ENCODE results near the gene DYRK1A.

DYRK1A gene

DNA sequence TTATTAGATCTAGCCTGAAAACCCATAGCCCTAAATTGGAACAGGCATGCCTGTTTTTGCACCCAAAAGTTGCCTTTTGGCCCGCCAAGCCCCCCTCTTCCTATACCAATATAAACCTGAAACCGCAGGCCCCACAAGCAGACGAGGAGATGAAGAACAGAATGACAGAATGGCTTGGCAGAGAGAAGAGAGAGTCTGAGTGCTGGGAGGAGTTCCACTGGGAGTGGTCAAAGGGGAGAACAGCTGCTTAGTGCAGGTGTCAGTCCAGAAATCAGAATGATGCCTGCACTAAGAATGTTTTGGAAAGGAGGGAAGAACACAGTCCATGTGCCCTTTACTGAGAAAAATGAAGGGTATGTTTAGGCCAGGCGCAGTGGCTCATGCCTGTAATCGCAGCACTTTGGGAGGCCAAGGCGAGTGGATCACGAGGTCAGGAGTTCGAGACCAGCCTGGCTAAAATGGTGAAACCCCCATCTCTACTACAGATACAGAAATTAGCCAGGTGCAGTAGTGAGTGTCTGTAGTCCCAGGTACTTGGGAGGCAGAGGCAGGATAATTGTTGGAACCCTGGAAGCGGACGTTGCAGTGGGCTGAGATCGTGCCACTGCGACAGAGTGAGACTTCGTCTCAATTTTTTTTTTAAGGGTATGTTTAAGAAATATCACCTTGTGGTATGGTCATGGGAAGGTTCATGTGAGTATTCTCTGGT, 9.4 kb downstream of the DYRK1A start:
- no peak for DNase-seq (ENCODE audit: low read depth)
- H3K4me3 ChIP-seq (ENCODE audit: control insufficient read depth, low read depth, low read length): no peak overlapping the region

DNA sequence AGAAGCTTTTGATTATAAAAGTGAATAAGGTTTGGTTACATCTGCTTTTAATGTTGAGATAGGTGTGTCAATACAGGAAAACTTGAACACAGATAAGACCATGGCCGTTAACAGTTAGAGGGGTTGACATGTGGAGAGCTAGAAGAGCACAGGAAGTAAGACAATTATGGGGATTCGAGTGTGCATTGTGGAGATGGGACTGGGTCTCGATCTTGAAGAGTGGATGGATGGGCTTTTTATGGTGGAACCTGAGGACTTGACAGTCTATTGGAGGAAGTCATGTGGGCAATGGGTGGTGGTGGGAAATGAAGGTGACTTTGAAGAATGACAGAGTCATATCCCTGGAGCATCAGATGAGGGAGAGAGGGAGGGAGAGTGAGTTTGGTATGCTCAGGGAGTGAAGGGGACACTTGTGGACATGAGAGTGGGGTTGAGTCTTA, 12.1 kb downstream of the DYRK1A start:
- DNase-seq (ENCODE audit: low read depth): no peak
- no peak overlapping the region for H3K4me3 ChIP-seq (ENCODE audit: control insufficient read depth, low read depth, low read length)
- TF ChIP-seq, protein P1, sequence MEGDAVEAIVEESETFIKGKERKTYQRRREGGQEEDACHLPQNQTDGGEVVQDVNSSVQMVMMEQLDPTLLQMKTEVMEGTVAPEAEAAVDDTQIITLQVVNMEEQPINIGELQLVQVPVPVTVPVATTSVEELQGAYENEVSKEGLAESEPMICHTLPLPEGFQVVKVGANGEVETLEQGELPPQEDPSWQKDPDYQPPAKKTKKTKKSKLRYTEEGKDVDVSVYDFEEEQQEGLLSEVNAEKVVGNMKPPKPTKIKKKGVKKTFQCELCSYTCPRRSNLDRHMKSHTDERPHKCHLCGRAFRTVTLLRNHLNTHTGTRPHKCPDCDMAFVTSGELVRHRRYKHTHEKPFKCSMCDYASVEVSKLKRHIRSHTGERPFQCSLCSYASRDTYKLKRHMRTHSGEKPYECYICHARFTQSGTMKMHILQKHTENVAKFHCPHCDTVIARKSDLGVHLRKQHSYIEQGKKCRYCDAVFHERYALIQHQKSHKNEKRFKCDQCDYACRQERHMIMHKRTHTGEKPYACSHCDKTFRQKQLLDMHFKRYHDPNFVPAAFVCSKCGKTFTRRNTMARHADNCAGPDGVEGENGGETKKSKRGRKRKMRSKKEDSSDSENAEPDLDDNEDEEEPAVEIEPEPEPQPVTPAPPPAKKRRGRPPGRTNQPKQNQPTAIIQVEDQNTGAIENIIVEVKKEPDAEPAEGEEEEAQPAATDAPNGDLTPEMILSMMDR (IDR thresholded peaks at IDR 0.05; ENCODE audit: control insufficient read depth, insufficient read depth, low read depth, low read length, missing control alignments): no peak

More for the DNA sequence above, 9.4 kb downstream of the DYRK1A start:
- TF ChIP-seq, protein P1 (IDR thresholded peaks at IDR 0.05; ENCODE audit: control insufficient read depth, insufficient read depth, low read depth, low read length, missing control alignments): no peak

DNA sequence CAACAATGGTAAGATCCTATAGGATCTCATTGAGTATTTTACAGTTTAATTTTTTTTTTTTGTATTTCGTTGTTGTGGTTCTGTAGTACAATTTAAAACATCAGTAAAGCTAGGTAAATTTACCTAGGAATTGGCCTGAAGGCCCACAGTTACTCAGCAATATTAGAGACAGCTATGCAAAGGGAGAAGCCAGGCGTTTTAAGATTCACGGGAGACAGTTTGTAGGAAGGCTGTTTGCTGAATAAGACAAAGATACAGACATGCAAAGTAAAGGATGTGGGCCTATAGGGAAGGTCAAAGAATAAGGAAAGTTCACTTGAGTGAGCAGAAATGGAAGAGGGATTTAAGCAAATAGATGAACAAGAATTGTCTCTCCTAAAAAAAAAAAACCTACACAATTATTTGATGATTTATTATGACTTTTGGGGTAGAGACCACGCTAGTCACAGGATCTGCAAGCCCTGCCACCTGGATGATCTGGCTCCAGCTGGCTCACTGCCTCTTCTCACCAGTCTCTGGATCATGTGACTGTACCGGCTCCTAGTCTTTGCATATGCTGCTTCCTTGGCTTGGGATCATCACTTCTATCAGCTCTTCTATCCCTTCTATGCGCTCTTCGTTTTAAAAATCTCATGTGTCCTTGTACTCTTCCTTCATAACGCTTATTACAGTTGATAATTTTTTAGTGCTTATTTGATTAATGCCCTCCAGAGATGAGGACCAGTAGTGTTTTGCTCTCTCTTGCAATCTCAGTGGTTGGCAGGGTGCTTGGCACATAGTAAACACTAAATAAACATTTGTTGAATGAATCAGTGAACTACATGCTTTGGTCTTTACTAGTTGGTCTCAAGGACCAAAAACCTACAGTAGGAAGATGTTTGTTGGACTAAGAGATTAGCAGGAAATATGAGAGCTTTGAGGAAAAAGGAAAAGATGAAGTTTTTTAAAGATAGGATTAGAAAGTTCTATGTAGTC, 14.1 kb downstream of the DYRK1A start:
- no peak overlapping the region for H3K4me3 ChIP-seq (ENCODE audit: control insufficient read depth, low read depth, low read length)
- no peak for DNase-seq (ENCODE audit: low read depth)
- TF ChIP-seq, protein P1 (IDR thresholded peaks at IDR 0.05; ENCODE audit: control insufficient read depth, insufficient read depth, low read depth, low read length, missing control alignments): no peak

DNA sequence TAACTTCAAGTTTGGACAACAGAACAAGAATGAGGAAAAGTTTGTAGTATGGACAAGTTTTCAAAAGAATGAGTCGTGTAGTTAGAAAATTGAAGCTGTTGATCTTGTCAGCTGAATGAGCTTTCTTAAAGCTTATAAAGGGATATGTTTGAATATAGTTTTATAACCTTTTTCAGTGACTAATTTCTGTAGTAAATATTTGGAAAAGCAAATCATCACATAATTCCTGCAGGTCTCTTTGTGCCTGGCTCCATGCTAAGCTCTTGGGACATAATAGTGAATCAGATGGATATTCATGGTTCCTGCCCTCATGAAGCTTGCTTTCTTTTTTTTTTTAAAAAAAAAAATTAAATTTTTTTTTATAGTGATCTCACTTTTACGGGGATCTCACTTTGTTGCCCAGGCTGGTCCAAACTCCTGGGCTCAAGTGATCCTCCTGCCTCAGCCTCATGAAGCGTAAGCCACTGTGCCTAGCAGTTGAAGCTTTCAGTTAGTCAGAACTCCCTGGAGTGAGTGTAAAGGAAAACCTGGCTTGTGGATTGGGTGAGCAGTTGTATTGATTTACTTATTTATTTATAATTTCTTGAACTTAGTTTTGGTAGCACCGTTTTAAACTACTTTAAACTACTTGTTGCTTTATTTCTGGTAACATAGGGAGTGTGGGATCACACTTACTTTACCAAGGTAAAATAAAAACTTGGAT, 15.5 kb downstream of the DYRK1A start:
- no peak overlapping the region for H3K4me3 ChIP-seq (ENCODE audit: control insufficient read depth, low read depth, low read length)
- DNase-seq (ENCODE audit: low read depth): no peak
- TF ChIP-seq, protein P1 (IDR thresholded peaks at IDR 0.05; ENCODE audit: control insufficient read depth, insufficient read depth, low read depth, low read length, missing control alignments): no peak

DNA sequence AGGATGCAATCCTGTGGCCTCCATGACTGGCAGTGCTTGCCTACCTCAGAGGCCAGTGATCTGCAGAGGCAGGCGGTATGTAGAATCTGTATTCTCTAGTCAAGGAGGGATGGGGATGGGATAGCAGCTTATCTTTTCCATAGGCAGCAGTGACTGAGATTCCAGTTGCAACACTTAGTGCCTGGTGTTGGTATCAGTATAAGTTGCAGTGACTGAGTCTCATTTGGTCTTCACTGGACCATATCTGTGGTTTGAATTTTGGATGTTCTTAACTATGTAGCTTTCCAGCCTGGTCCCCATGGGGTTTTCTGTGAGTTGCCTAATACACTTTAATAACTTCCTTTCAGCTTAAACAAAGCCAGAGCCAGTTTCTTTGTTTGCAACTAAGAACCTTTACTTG, 16.5 kb downstream of the DYRK1A start:
- TF ChIP-seq, protein P1 (IDR thresholded peaks at IDR 0.05; ENCODE audit: control insufficient read depth, insufficient read depth, low read depth, low read length, missing control alignments): no peak
- DNase-seq (ENCODE audit: low read depth): no peak
- H3K4me3 ChIP-seq (ENCODE audit: control insufficient read depth, low read depth, low read length): no peak overlapping the region

DNA sequence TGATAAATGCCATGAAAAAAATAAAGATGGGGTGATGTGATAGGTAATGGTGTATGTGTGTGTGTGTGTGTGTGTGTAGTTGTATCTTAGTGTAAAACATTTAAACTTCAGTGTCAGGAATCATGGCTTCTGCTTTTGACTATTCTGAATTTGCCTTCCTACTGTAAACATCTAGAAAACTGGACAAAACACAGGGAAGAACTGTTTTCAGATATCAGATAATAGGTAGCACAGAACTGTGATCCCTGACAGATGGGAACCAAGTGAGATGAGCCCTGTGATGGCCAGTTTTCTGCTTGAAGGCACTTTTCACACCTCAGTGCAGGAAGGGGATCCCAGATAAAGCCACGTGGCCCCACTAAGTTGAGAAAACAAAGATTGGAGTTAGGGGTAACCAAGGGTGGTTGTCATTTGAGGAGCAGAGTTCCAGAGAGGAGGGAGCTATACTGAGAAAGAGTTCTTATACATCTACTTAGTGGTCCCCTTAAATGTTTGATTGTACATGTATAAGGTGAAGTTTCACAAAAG, 17.3 kb downstream of the DYRK1A start:
- TF ChIP-seq, protein P1 (IDR thresholded peaks at IDR 0.05; ENCODE audit: control insufficient read depth, insufficient read depth, low read depth, low read length, missing control alignments): no peak
- H3K4me3 ChIP-seq (ENCODE audit: control insufficient read depth, low read depth, low read length): no peak overlapping the region
- no peak for DNase-seq (ENCODE audit: low read depth)

Data from AG09309 (cell line).